GF-D8 (cell line): ENCODE results near the gene MPZL1.
A peak's percentile ranks its signal among the peaks of the same experiment; 100 is the strongest.

Experiments
- DNase-seq: peaks from one replicate; lab custom pipeline; 2025; lab: John Stamatoyannopoulos, UW

MPZL1 gene

GRCh38 chr1:167695756-167696561 lies 25.8 kb upstream of the MPZL1 start:
- no peak for DNase-seq

- no peak for DNase-seq
These were observed 24.1 kb upstream of the MPZL1 start for GRCh38 chr1:167697667-167698141.

GRCh38 chr1:167698313-167698712 lies 23.5 kb upstream of the MPZL1 start:
- no peak for DNase-seq

- DNase-seq = no peak
These were observed 20.3 kb upstream of the MPZL1 start for GRCh38 chr1:167701510-167701909.

GRCh38 chr1:167703557-167703956 lies 18.2 kb upstream of the MPZL1 start:
- no peak for DNase-seq

- DNase-seq = no peak
These were observed 17.1 kb upstream of the MPZL1 start for GRCh38 chr1:167704715-167705114.

GRCh38 chr1:167705250-167705649 lies 16.5 kb upstream of the MPZL1 start:
- DNase-seq = no peak

GRCh38 chr1:167706363-167706762 lies 15.4 kb upstream of the MPZL1 start:
- DNase-seq = no peak

GRCh38 chr1:167706931-167707877 lies 14.6 kb upstream of the MPZL1 start:
- no peak for DNase-seq

GRCh38 chr1:167707942-167708341 lies 13.8 kb upstream of the MPZL1 start:
- no peak for DNase-seq

- peak; percentile 41 for DNase-seq
These were observed 12.8 kb upstream of the MPZL1 start for GRCh38 chr1:167708940-167709389.

GRCh38 chr1:167710836-167711235 lies 10.9 kb upstream of the MPZL1 start:
- no peak for DNase-seq

GRCh38 chr1:167711797-167712196 lies 10.0 kb upstream of the MPZL1 start:
- DNase-seq = no peak

- DNase-seq = no peak
These were observed 8.3 kb upstream of the MPZL1 start for GRCh38 chr1:167713330-167714081.

GRCh38 chr1:167714098-167714438 lies 7.7 kb upstream of the MPZL1 start:
- DNase-seq = no peak

GRCh38 chr1:167714439-167715156 lies 7.2 kb upstream of the MPZL1 start:
- peak; percentile 61 for DNase-seq

GRCh38 chr1:167715157-167715999 lies 6.4 kb upstream of the MPZL1 start:
- peak; percentile 76 for DNase-seq

GRCh38 chr1:167716000-167716271 lies 5.8 kb upstream of the MPZL1 start:
- no peak for DNase-seq

- no peak for DNase-seq
These were observed 4.4 kb upstream of the MPZL1 start for GRCh38 chr1:167717351-167717750.

- DNase-seq = no peak
These were observed 2.7 kb upstream of the MPZL1 start for GRCh38 chr1:167718914-167719691.
